Measurements from ENCODE around the gene ZHX3. TPM values are rescaled to one million over a fixed set of nuclear protein-coding genes. Genes with fewer than 3 reads are reported as not detected.
A peak's percentile ranks its signal among the peaks of the same experiment; 100 is the strongest.

ZHX3 gene
- total RNA-seq, 1 donor from 2014 or later = 26.8 TPM

DNA sequence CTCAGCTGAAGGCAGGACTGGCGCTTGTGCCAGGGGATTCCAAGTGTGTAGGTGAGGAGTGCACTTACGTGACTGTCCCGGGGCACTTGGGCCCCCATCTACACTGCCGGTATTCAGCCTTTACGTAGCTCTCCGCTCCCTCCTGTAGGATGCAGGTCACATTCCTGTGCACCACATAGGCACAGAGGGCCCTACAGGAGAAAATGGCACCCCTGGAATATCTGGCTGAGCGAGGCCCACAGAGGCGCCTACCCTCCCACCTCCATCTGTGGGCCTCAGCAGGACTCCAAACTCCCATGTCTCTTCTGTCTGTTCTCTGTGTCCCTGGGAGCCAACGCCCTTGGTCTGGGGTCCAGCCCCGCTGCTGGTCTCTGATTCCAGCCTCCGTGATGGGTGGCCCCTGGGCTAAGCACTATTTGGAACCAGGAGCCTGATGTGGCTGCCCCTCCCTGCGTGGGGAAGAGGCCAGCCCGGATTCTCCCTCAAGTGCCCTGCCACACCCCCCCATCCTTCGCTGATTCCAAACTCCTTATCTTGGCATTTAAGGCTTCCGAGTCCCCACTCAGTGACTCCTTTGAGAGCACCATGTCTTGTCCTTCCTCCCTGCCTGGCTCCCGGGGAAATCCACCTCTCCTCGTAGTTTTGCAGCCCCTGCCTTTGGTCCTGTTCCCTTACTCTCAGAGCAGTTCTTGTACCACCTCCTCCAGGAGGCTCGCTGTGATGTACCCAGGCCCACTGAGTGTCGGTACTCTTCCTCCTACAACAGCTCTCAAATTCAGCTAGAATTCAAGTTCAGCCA is 47.6 kb upstream of the ZHX3 start:
- no peak for DNase-seq (ENCODE audit: extremely low spot score in 2 of 2)
- Histone ChIP-seq H3K36me3 (no peaks in the 10 kb centered on the region), H3K4me3 (peak overlapping the region in 1 of 2 donors; percentile 40), H3K9me3 (no peaks in the 10 kb centered on the region), H3K4me1 (peaks cover 6% of the 10 kb centered on the region), H3K27ac (no peak overlapping the region), H3K27me3 (no peaks in the 10 kb centered on the region)
- intact Hi-C loops (cut with DNase I) = no loop called here
- TF ChIP-seq, protein P1, sequence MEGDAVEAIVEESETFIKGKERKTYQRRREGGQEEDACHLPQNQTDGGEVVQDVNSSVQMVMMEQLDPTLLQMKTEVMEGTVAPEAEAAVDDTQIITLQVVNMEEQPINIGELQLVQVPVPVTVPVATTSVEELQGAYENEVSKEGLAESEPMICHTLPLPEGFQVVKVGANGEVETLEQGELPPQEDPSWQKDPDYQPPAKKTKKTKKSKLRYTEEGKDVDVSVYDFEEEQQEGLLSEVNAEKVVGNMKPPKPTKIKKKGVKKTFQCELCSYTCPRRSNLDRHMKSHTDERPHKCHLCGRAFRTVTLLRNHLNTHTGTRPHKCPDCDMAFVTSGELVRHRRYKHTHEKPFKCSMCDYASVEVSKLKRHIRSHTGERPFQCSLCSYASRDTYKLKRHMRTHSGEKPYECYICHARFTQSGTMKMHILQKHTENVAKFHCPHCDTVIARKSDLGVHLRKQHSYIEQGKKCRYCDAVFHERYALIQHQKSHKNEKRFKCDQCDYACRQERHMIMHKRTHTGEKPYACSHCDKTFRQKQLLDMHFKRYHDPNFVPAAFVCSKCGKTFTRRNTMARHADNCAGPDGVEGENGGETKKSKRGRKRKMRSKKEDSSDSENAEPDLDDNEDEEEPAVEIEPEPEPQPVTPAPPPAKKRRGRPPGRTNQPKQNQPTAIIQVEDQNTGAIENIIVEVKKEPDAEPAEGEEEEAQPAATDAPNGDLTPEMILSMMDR (IDR thresholded peaks at IDR 0.05) = no peak
- TF ChIP-seq POLR2AphosphoS5 (IDR thresholded peaks at IDR 0.05; ENCODE audit: insufficient read depth in 1 of 2, low read depth in 1 of 2) (no peak), POLR2A (IDR thresholded peaks at IDR 0.05) (no peak)

DNA sequence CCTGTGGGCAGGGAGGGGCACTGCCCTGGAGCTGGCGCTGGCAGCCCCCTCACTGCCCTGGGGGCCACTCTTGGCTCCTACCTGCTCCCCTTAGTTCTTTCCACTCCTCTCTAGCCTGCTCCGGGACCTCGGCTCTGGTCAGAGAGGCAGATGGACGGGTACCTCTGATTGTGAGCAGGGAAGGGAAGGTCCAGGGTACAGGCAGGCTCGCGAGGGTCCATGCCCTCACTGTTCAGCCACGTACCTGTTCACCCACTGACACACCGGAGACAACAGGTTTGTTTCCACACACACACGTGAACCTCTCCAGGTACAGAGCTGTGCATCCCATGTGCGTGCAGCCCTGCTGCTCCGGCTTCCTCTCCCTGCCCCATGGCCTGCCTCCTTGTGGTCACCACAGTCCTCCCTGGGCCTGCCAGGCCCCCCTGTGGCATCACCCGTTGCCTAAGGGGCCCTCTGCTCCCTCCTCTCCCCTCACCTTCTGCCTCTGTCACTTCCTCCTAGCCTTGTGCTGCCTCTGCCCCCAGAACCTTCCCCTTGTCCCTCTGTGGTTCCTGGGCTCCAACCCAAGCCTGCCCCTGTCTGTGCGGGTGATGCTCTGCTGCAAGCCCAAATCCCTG is 46.8 kb upstream of the ZHX3 start:
- H3K4me3 ChIP-seq = no peak overlapping the region
- H3K27ac ChIP-seq = no peak overlapping the region
- H3K4me1 ChIP-seq = peaks cover 6% of the 10 kb centered on the region
- TF ChIP-seq POLR2AphosphoS5 (IDR thresholded peaks at IDR 0.05; ENCODE audit: insufficient read depth in 1 of 2, low read depth in 1 of 2) (no peak), POLR2A (IDR thresholded peaks at IDR 0.05) (no peak)
- TF ChIP-seq, protein P1 (IDR thresholded peaks at IDR 0.05) = no peak
- no peaks in the 10 kb centered on the region for H3K36me3 ChIP-seq
- H3K27me3 ChIP-seq = no peaks in the 10 kb centered on the region
- H3K9me3 ChIP-seq = no peaks in the 10 kb centered on the region
- DNase-seq (ENCODE audit: extremely low spot score in 2 of 2) = no peak
- intact Hi-C loops (cut with DNase I) = no loop called here

DNA sequence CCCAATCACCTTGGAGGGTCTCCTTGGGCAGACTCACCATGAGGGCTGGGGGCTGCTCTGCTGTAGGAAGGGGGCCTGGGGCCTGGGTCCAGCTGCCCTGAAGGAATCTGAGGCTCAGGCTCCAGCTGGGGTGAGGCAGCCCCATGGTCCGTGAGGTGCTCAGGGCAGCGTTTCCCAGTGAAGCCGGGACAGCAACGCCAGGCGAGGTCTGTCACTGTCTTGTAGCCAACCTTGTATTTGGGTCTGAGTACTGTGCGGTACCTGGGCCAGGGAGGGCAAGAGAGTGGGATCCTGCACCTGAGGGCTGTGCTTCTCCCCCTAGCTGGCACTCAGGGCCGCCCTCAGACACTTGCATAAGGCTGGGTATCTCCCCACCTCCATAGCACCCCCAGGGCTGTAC is 46.1 kb upstream of the ZHX3 start:
- intact Hi-C loops (cut with DNase I) = no loop called here
- Histone ChIP-seq H3K9me3 (no peaks in the 10 kb centered on the region), H3K27me3 (no peaks in the 10 kb centered on the region), H3K4me3 (no peak overlapping the region), H3K36me3 (no peaks in the 10 kb centered on the region), H3K4me1 (peaks cover 6% of the 10 kb centered on the region), H3K27ac (no peak overlapping the region)
- TF ChIP-seq POLR2AphosphoS5 (IDR thresholded peaks at IDR 0.05; ENCODE audit: insufficient read depth in 1 of 2, low read depth in 1 of 2) = no peak
- DNase-seq (ENCODE audit: extremely low spot score in 2 of 2) = no peak

DNA sequence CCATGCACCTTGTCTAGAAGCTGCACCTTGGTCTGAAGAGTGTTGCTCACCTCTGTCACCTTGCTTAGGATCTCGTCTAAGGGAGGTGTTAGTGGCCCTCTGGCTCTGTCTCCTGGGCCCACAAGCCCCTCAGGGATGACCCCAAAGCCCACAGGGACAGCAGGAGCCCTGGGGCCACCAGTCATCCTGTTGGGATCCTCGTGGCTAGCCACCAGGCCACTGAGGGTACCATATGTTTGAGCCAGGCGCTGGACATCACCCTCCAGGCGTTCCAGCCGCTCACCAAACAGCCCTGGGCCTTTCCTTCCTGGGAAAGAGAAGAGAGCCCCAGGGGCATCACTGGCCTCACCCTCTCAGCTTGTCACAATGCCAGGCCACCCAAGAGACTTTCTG is 45.2 kb upstream of the ZHX3 start:
- no peaks in the 10 kb centered on the region for H3K9me3 ChIP-seq
- DNase-seq (ENCODE audit: extremely low spot score in 2 of 2) = no peak
- no peaks in the 10 kb centered on the region for H3K36me3 ChIP-seq
- no peak for TF ChIP-seq POLR2AphosphoS5 (IDR thresholded peaks at IDR 0.05; ENCODE audit: insufficient read depth in 1 of 2, low read depth in 1 of 2)
- TF ChIP-seq, protein P1 (IDR thresholded peaks at IDR 0.05) = no peak
- TF ChIP-seq POLR2A (IDR thresholded peaks at IDR 0.05) = no peak
- H3K27me3 ChIP-seq = no peaks in the 10 kb centered on the region
- no peak overlapping the region for H3K4me3 ChIP-seq
- intact Hi-C loops (cut with DNase I) = no loop called here
- peaks cover 6% of the 10 kb centered on the region for H3K4me1 ChIP-seq
- H3K27ac ChIP-seq = no peak overlapping the region

DNA sequence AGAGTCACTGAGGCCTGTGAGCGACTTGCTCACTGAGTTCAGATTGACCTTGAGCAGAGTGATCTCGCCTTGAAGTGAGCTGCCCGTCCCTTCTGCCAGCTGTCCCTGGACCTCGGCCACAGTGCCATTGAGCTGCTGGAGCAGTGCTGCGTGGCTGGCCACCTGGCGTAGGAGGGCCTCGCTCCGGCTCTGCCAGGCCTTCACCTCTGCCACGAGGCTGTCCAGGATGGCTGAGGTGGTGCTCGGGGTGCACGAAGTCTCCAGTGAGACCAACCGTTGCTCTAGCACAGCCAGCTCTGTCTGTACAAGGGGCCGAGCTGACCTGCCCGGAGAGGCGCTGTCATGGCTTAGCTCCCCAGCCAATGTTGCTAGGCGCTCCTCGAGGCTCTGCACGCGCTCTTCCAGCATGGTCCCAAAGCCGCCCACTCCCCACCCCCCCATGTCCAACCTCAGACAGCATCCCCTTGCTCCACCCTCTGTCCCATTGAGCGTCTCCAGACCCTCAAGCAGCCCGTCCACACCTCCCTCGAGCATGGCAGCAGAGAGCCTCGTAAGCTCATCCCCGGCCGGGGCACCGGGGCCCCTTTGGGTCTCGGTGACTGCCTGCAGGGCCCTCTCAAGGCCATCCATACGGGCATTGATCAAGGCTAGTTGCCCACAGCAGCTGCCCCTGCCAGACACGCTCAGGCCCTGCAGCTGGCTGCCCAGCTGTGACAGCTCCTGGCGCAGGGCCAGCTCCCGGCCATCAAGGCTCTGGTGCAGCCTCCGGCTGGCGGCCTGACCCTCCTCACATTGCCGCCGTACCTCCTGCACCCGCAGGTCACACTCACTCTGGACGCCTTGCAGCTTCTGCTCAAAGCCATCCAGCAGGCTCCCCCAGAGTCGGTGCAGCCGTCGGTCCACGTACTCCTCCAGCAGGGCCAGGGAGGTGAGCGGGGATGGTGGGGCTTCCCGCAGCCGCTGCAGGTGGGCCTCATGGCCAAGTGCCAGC is 44.5 kb upstream of the ZHX3 start:
- intact Hi-C loops (cut with DNase I) = no loop called here

More for the DNA sequence above, 44.5 kb upstream of the ZHX3 start:
- Histone ChIP-seq H3K27me3 (no peaks in the 10 kb centered on the region), H3K9me3 (no peaks in the 10 kb centered on the region), H3K4me3 (no peak overlapping the region), H3K4me1 (peaks cover 6% of the 10 kb centered on the region), H3K27ac (no peak overlapping the region), H3K36me3 (no peaks in the 10 kb centered on the region)
- TF ChIP-seq POLR2AphosphoS5 (IDR thresholded peaks at IDR 0.05; ENCODE audit: insufficient read depth in 1 of 2, low read depth in 1 of 2) = no peak
- TF ChIP-seq POLR2A (IDR thresholded peaks at IDR 0.05) = no peak
- TF ChIP-seq, protein P1 (IDR thresholded peaks at IDR 0.05) = no peak
- no peak for DNase-seq (ENCODE audit: extremely low spot score in 2 of 2)
